ENCODE results near the gene PYM1. TPM values are rescaled to one million over a fixed set of nuclear protein-coding genes. Genes with fewer than 3 reads are reported as not detected.
A peak's percentile ranks its signal among the peaks of the same experiment; 100 is the strongest.

PYM1 gene
- total and polyA plus RNA-seq, 2 of the 13 experiments (the other 11 are each of a cell fraction or from before 2014, with no cell fraction given): 44.0 to 51.8 TPM

DNA sequence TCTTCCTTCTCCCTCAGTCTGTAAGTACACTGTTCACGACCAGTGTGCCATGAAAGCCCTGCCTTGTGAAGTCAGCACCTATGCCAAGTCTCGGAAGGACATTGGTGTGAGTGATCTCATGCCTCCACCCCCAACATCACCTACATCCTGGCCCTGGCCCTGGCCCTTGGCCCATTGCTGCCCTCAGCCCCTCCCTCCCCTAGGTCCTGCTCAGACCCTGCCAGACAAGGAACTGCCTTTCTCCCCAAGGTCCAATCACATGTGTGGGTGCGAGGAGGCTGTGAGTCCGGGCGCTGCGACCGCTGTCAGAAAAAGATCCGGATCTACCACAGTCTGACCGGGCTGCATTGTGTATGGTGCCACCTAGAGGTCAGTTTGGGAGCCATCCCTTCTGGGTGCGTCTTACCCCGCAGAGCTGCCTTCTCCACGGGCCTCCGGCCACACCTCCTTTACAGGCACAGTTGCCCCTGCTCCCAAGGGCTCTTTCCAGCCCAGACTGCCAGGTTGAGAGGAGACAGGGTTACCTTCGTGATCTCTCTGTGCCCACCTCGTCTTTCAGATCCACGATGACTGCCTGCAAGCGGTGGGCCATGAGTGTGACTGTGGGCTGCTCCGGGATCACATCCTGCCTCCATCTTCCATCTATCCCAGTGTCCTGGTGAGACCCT, 12.5 kb upstream of the PYM1 start (continued):
- TF ChIP-seq, protein P1, sequence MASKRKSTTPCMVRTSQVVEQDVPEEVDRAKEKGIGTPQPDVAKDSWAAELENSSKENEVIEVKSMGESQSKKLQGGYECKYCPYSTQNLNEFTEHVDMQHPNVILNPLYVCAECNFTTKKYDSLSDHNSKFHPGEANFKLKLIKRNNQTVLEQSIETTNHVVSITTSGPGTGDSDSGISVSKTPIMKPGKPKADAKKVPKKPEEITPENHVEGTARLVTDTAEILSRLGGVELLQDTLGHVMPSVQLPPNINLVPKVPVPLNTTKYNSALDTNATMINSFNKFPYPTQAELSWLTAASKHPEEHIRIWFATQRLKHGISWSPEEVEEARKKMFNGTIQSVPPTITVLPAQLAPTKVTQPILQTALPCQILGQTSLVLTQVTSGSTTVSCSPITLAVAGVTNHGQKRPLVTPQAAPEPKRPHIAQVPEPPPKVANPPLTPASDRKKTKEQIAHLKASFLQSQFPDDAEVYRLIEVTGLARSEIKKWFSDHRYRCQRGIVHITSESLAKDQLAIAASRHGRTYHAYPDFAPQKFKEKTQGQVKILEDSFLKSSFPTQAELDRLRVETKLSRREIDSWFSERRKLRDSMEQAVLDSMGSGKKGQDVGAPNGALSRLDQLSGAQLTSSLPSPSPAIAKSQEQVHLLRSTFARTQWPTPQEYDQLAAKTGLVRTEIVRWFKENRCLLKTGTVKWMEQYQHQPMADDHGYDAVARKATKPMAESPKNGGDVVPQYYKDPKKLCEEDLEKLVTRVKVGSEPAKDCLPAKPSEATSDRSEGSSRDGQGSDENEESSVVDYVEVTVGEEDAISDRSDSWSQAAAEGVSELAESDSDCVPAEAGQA (IDR thresholded peaks at IDR 0.05; ENCODE audit: low read depth): no peak
- TF ChIP-seq, protein P1 (CRISPR knock-in tag; IDR thresholded peaks at IDR 0.05; ENCODE audit: borderline replicate concordance): no peak
- TF ChIP-seq CAMTA2 (CRISPR knock-in tag; IDR thresholded peaks at IDR 0.05; ENCODE audit: borderline replicate concordance): no peak
- TF ChIP-seq SMC3 (IDR thresholded peaks at IDR 0.05; ENCODE audit: low read length): peak; percentile 69
- no peak for TF ChIP-seq ZFP82 (CRISPR knock-in tag; IDR thresholded peaks at IDR 0.05; ENCODE audit: borderline replicate concordance)
- TF ChIP-seq ZFP62 (CRISPR knock-in tag; IDR thresholded peaks at IDR 0.05): no peak
- TF ChIP-seq ZNF30 (CRISPR knock-in tag; IDR thresholded peaks at IDR 0.05): no peak
- no peak for TF ChIP-seq ZNF441 (CRISPR knock-in tag; IDR thresholded peaks at IDR 0.05; ENCODE audit: borderline replicate concordance)
- no peak for TF ChIP-seq NR2F6 (IDR thresholded peaks at IDR 0.05)
- no peak for TF ChIP-seq NR2F6 (CRISPR knock-in tag; IDR thresholded peaks at IDR 0.05)
- no peak for TF ChIP-seq NFE2L1 (CRISPR knock-in tag; IDR thresholded peaks at IDR 0.05; ENCODE audit: borderline replicate concordance)
- TF ChIP-seq ZNF644 (CRISPR knock-in tag; IDR thresholded peaks at IDR 0.05; ENCODE audit: low read depth): no peak
- TF ChIP-seq, protein P2, sequence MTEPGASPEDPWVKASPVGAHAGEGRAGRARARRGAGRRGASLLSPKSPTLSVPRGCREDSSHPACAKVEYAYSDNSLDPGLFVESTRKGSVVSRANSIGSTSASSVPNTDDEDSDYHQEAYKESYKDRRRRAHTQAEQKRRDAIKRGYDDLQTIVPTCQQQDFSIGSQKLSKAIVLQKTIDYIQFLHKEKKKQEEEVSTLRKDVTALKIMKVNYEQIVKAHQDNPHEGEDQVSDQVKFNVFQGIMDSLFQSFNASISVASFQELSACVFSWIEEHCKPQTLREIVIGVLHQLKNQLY (CRISPR knock-in tag; IDR thresholded peaks at IDR 0.05): no peak
- no peak for TF ChIP-seq ZNF331 (CRISPR knock-in tag; IDR thresholded peaks at IDR 0.05)
- no peak for TF ChIP-seq ZNF296 (CRISPR knock-in tag; conservative IDR thresholded peaks at IDR 0.05)
- TF ChIP-seq BHLHE40 (IDR thresholded peaks at IDR 0.05; ENCODE audit: low read length): no peak
- peak; percentile 44; the same call in 1 of the 2 replicates for TF ChIP-seq RXRB (CRISPR knock-in tag; IDR thresholded peaks at IDR 0.05; ENCODE audit: borderline replicate concordance)
- TF ChIP-seq ZNF619 (CRISPR knock-in tag; IDR thresholded peaks at IDR 0.05): 0 out of 2 replicates have a peak, but pooled peaks have one; percentile 33
- no peak for TF ChIP-seq ZNF180 (CRISPR knock-in tag; IDR thresholded peaks at IDR 0.05; ENCODE audit: borderline replicate concordance, low read depth)
- TF ChIP-seq MTA3 (CRISPR knock-in tag; IDR thresholded peaks at IDR 0.05): no peak
- 0 out of 2 replicates have a peak, but pooled peaks have one; percentile 13 for TF ChIP-seq ZMYM3 (CRISPR knock-in tag; IDR thresholded peaks at IDR 0.05)
- TF ChIP-seq HDAC6 (IDR thresholded peaks at IDR 0.05; ENCODE audit: low read depth, low read length): no peak
- TF ChIP-seq KDM3A (CRISPR knock-in tag; IDR thresholded peaks at IDR 0.05; ENCODE audit: low read depth): 0 out of 2 replicates have a peak, but pooled peaks have one; percentile 48
- no peak for TF ChIP-seq HOXD1 (CRISPR knock-in tag; IDR thresholded peaks at IDR 0.05)
- no peak for TF ChIP-seq ZNF720 (CRISPR knock-in tag; IDR thresholded peaks at IDR 0.05)
- TF ChIP-seq GATAD1 (CRISPR knock-in tag; IDR thresholded peaks at IDR 0.05): no peak
- TF ChIP-seq MBNL3 (CRISPR knock-in tag; conservative IDR thresholded peaks at IDR 0.05): no peak
- no peak for TF ChIP-seq HHEX (CRISPR knock-in tag; IDR thresholded peaks at IDR 0.05)
- no peak for TF ChIP-seq CBX1 (IDR thresholded peaks at IDR 0.05; ENCODE audit: low read depth)
- no peak for TF ChIP-seq GTF2F1 (IDR thresholded peaks at IDR 0.05; ENCODE audit: low read length)

All from HepG2 (cell line).